Measurements from ENCODE around the gene SDK2. TPM values are rescaled to one million over a fixed set of nuclear protein-coding genes. Genes with fewer than 3 reads are reported as not detected.

The SDK2 gene
- total RNA-seq, 2 donors from 2014 or later = 0.08 to 0.14 TPM

DNA sequence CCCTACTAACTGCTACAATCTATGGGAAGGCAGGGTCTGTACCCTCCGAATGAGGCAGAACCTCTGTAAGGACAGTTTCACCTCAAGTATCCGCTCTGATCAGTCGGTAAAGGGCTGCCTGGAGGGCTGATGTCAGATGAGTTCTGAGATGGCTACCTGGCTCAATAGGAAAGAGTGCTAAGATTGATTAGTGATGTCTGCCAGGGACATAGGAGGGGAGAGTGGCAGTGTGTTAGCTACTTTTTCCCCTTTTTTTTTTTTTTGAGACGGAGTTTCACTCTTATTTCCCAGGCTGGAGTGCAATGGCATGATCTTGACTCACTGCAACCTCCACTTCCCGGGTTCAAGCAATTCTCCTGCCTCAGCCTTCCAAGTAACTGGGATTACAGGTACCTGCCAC, 293.4 kb downstream of the SDK2 start:
- H3K4me3 Mint-ChIP-seq = no peak overlapping the region
- no peaks in the 10 kb centered on the region for H3K27me3 Mint-ChIP-seq
- H3K4me1 Mint-ChIP-seq (ENCODE audit: low read depth in 2 of 2) = no peaks in the 10 kb centered on the region
- H3K27ac Mint-ChIP-seq = no peak overlapping the region
- no peak for ATAC-seq
- no peaks in the 10 kb centered on the region for H3K9me3 Mint-ChIP-seq
- DNase-seq (ENCODE audit: low spot score) = no peak
- no peaks in the 10 kb centered on the region for H3K36me3 Mint-ChIP-seq

DNA sequence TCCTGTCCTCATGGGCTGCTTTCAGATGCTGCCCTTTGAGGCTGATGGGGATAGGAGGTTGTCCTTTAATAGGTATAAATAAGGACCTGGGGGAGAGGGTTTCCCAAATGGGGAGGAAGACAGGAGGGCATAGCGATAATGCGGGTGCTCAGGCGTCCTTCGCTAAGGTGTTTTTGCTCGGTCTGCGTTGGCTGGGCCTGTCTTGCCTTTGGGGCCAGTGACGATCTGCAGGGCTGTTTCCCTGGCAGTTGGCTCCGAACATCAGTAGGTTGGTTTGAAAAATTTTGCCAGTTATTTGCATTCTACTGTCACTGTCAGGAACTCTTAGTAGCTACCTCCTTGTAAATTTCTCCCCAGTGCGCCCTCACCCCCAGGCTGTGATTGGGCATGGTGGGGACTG, 294.6 kb downstream of the SDK2 start:
- H3K27me3 Mint-ChIP-seq = no peaks in the 10 kb centered on the region
- H3K9me3 Mint-ChIP-seq = no peaks in the 10 kb centered on the region
- no peak overlapping the region for H3K4me3 Mint-ChIP-seq
- H3K4me1 Mint-ChIP-seq (ENCODE audit: low read depth in 2 of 2) = peaks cover 0 to 4% of the 10 kb centered on the region in 2 donors
- H3K36me3 Mint-ChIP-seq = no peaks in the 10 kb centered on the region
- DNase-seq (ENCODE audit: low spot score) (no peak), ATAC-seq (no peak)
- no peak overlapping the region for H3K27ac Mint-ChIP-seq

DNA sequence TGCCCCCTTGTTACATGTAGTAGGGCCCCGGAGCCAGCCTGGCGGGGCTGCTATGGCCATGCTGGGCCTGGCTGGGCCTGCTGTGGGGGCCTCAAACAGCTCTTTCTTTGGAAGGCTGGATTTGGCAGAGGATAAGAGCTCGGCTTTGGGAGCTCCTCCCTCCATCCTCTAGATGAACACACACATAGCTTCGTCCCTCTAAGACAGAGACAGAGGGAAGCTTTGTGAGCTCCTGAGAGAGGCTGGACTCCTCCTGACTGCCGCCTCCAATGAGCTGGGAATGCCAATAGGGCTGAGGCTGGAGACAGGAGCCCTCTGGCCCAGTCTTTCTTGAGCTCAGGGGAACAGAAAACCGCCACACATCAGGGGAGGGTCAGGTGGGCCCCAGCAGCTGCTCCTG, 295.1 kb downstream of the SDK2 start:
- Mint-ChIP-seq H3K9me3 (no peaks in the 10 kb centered on the region), H3K4me3 (no peak overlapping the region), H3K27me3 (no peaks in the 10 kb centered on the region), H3K36me3 (no peaks in the 10 kb centered on the region), H3K4me1 (ENCODE audit: low read depth in 2 of 2) (peaks cover 0 to 6% of the 10 kb centered on the region in 2 donors), H3K27ac (no peak overlapping the region)
- ATAC-seq = no peak
- DNase-seq (ENCODE audit: low spot score) = no peak

DNA sequence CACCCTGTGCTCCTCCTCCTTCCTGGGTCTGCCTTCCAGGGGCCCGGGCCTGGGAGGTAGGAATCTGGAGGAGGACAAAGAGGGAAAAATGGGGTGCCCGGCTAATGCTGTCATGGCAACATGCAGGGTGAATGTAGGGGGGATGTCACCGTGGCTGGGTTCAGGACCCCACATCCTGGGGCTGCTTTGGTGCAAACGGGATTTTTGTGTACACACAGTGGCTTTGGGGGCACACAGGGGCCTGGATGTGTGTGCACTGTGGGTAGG, 295.5 kb downstream of the SDK2 start:
- H3K27me3 Mint-ChIP-seq = no peaks in the 10 kb centered on the region
- no peak overlapping the region for H3K4me3 Mint-ChIP-seq
- no peaks in the 10 kb centered on the region for H3K9me3 Mint-ChIP-seq

DNA sequence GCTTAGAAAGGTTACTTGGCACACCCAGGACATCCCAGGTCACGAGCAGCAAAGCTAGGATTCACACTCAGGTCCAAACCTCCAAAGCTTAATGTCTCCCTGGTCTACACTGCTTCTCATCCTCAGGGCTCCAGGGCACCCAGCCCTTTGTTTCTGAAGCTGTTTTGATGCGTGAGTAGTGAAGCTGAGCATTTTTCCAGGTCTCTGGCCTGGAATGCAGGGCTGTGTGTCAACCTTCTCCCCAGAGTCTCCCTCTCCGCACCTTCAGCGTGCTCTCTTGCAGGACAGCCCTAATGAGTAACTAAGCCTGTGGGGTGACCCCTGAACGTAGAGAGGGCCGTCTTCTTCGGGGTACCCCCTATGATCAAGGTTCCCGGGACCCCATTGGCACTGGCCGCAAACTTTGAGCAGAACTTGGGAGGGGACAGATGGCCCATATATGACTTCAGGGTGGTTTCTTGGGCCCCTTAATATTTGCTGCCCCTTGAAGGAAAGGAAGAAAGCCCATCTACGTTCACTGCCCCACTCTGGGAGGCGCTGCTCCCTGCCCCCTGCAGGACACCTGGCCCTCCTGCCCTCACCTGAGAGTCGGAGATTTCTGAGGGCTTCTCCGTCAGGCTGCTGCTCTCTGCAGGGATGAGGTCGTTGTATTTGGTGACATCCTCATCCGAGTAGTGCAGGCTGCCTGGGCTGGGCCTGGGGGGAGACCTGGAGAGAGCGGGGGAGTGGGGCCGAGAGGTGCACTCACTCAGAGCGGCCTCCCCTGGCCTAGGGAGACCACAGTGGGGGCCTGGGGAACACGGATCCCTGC, 296.0 kb downstream of the SDK2 start:
- no peak for DNase-seq (ENCODE audit: low spot score)
- H3K9me3 Mint-ChIP-seq = no peaks in the 10 kb centered on the region
- H3K27ac Mint-ChIP-seq = no peak overlapping the region

More for the DNA sequence above, 295.5 kb downstream of the SDK2 start:
- no peak overlapping the region for H3K27ac Mint-ChIP-seq
- DNase-seq (ENCODE audit: low spot score) = no peak
- no peaks in the 10 kb centered on the region for H3K36me3 Mint-ChIP-seq
- no peak for ATAC-seq
- peaks cover 0 to 6% of the 10 kb centered on the region in 2 donors for H3K4me1 Mint-ChIP-seq (ENCODE audit: low read depth in 2 of 2)

DNA sequence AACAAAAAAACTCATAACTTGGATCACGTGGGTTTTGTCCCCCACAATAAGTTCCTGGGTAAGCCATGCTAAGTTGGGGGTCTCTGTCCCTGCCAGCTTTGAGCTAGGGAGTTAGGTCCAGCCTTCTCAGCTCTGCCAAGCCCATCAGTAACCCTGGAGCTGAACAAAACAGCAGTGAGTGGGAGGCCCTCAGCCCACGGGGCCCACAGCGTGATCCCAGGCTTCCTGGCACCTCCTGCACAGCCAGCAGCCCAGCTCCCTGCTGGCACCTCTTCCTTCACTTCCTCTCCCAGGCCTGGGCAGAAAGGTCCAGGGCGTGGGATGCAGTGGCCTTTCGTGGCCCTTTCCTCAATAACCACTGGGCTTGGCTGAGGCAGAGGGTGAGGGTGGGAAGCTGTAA, 296.9 kb downstream of the SDK2 start:
- H3K4me3 Mint-ChIP-seq = no peak overlapping the region
- peaks cover 0 to 6% of the 10 kb centered on the region in 2 donors for H3K4me1 Mint-ChIP-seq (ENCODE audit: low read depth in 2 of 2)
- no peaks in the 10 kb centered on the region for H3K27me3 Mint-ChIP-seq
- ATAC-seq (no peak), DNase-seq (ENCODE audit: low spot score) (no peak)
- H3K36me3 Mint-ChIP-seq = no peaks in the 10 kb centered on the region
- H3K27ac Mint-ChIP-seq = no peak overlapping the region
- H3K9me3 Mint-ChIP-seq = no peaks in the 10 kb centered on the region

More for the DNA sequence above, 296.0 kb downstream of the SDK2 start:
- H3K27me3 Mint-ChIP-seq = no peaks in the 10 kb centered on the region
- peaks cover 0 to 6% of the 10 kb centered on the region in 2 donors for H3K4me1 Mint-ChIP-seq (ENCODE audit: low read depth in 2 of 2)
- ATAC-seq = no peak
- no peaks in the 10 kb centered on the region for H3K36me3 Mint-ChIP-seq
- no peak overlapping the region for H3K4me3 Mint-ChIP-seq

DNA sequence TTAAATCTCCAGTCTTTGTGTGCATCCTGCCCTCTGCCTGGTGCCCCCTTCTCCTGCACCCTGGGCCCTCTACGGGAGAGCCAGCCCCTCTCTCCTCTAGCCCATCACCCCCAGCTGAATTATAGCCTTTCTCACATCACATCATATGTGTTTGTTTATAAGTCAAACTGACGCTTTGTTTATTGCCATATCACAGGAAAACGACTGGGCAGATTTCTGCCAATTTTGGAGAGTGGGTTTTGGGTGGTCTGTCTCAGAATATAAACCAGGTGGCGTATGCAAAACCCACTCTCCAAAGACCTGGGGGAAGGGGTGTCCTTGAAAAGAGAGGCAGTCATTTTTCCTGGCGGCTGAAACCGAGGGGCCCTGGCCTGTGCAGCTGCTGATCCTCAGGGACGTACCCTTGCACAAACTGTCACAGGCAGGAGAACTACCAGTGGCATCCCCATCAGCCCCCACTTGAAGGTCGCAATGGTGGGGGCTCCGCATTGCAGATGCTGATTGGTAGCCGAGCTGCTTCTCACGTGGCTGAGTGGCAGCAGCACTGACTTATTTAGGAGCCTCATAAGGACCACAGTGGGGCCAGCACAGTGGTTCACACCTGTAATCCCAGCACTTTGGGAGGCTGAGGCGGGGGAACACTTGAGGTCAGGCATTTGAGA, 297.6 kb downstream of the SDK2 start:
- Mint-ChIP-seq H3K27ac (no peak overlapping the region), H3K4me1 (ENCODE audit: low read depth in 2 of 2) (peaks cover 0 to 6% of the 10 kb centered on the region in 2 donors), H3K27me3 (no peaks in the 10 kb centered on the region), H3K9me3 (no peaks in the 10 kb centered on the region), H3K4me3 (no peak overlapping the region), H3K36me3 (no peaks in the 10 kb centered on the region)
- no peak for ATAC-seq
- no peak for DNase-seq (ENCODE audit: low spot score)

DNA sequence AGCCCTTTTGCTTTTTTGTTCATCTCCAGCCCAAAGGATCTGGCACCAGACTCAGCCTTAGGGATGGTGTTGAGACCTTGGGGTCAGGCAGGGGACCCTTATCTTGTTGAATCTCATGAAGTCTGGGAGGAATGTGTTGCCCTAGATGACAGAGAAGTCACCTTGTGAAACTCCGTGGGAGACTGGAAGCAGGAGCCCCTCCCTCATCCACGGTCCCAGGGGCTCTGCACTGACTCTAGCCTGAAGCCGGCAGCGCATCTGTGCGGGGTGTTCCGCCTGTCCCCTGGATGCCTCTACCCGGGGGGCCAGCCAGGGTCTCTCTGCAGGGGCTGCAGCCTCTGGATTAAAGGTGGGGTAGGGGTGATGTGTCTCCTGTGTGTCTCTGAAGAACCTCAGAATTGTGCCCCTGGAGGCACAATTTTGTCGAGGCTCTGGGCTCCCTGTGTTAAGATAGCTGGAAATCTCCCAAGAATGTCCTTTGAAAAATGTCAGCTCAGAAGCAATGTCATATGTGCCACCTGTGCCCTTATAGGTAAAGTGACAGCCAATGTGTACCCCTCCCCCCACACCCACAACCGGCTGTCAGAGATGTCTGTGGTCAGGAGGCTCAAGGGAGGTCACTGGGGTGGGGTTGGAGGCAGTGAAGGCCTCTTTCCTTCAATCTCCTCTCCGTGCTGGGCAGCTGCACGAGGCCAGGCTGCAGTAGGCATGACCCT, 300.3 kb downstream of the SDK2 start:
- H3K4me1 Mint-ChIP-seq (ENCODE audit: low read depth in 2 of 2) = peaks cover 6 to 8% of the 10 kb centered on the region in 2 donors
- H3K27me3 Mint-ChIP-seq = no peaks in the 10 kb centered on the region
- no peak overlapping the region for H3K27ac Mint-ChIP-seq
- DNase-seq (ENCODE audit: low spot score) (no peak), ATAC-seq (no peak)
- H3K4me3 Mint-ChIP-seq = no peak overlapping the region
- no peaks in the 10 kb centered on the region for H3K36me3 Mint-ChIP-seq
- no peaks in the 10 kb centered on the region for H3K9me3 Mint-ChIP-seq

DNA sequence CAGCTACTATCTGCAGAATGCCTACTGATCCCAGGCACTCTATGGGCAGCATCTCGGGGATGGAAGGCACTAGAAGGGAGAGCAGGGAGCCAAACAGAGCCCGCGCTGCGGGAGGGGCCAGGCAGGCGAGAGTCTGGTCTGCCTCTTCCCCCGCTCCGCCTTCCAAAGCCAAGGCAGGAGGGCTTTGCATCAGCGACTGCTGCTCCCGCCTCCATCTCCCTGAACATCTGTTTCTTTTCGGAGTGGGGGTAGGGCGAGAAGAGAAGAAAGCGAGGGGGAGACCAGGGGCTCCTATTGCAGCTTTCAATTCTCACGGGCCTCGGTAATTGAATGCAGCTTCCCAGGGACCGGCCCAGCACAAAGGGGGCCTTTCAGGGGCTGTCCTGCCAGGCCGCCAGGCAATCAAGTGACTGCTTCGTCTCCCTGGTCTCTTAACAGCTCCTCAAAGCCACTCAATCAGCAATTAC, 301.0 kb downstream of the SDK2 start:
- ATAC-seq (no peak), DNase-seq (ENCODE audit: low spot score) (no peak)
- H3K27ac Mint-ChIP-seq = no peak overlapping the region
- H3K4me1 Mint-ChIP-seq (ENCODE audit: low read depth in 2 of 2) = peaks cover 6 to 8% of the 10 kb centered on the region in 2 donors
- no peaks in the 10 kb centered on the region for H3K27me3 Mint-ChIP-seq
- no peaks in the 10 kb centered on the region for H3K36me3 Mint-ChIP-seq
- no peaks in the 10 kb centered on the region for H3K9me3 Mint-ChIP-seq
- H3K4me3 Mint-ChIP-seq = no peak overlapping the region

DNA sequence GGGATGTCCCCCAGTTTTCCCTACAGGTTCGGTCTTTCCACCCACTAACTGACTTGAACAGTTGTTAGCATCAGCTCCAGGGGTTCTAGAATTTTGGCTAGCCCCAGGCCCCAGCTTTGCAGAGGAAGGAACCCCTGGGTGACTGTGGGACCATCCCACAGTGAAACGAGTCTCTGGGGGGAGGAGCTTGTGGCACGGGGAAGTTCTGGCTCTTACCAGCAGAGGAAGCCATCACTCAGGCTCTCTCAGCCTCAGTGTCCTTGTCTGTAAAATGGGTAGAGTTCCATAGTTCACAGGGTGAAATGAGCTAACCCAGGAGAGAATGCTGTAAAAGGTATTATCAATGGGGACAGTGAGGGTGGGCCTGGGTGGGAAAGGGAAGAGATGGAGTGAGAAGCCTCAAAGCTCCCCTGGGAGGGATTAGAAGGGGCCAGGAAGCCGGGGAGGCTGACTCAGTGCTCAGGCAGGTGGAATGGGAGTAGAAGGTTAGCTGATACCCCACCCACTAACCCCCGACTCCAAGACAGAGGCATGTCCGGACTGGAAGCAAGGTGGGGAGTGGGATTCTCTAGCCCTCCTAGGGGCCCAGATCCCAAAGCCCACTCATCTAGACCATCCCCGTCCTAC, 301.6 kb downstream of the SDK2 start:
- Mint-ChIP-seq H3K36me3 (no peaks in the 10 kb centered on the region), H3K4me3 (no peak overlapping the region), H3K9me3 (no peaks in the 10 kb centered on the region), H3K27ac (no peak overlapping the region), H3K4me1 (ENCODE audit: low read depth in 2 of 2) (peaks cover 6 to 8% of the 10 kb centered on the region in 2 donors), H3K27me3 (no peaks in the 10 kb centered on the region)
- DNase-seq (ENCODE audit: low spot score) = no peak
- no peak for ATAC-seq

DNA sequence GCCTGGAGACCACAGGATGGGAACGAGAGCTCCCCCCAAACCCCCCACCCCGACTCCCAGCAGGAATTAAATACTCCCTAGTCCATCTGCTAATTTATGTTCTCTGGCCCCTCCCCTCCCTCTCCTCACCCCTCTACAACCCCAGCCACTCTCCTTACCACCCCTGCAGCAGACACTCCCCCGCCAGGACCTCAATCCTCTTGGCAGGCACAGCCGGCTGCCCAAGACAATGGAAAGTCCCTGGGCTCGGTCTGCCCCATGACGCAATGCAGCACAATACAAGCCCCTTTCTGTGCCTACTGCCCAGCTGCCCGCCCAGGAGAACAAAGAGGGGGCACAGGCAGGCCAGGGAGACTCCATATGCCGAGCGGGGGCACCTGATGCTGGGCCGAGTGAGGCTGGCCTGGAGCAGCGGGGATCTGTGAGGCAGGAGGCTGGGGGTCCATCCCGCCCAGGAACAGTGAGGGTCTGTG, 302.2 kb downstream of the SDK2 start:
- Mint-ChIP-seq H3K36me3 (no peaks in the 10 kb centered on the region), H3K27ac (no peak overlapping the region), H3K9me3 (no peaks in the 10 kb centered on the region), H3K27me3 (no peaks in the 10 kb centered on the region), H3K4me3 (no peak overlapping the region), H3K4me1 (ENCODE audit: low read depth in 2 of 2) (peaks cover 6 to 8% of the 10 kb centered on the region in 2 donors)
- DNase-seq (ENCODE audit: low spot score) = no peak
- ATAC-seq = no peak

DNA sequence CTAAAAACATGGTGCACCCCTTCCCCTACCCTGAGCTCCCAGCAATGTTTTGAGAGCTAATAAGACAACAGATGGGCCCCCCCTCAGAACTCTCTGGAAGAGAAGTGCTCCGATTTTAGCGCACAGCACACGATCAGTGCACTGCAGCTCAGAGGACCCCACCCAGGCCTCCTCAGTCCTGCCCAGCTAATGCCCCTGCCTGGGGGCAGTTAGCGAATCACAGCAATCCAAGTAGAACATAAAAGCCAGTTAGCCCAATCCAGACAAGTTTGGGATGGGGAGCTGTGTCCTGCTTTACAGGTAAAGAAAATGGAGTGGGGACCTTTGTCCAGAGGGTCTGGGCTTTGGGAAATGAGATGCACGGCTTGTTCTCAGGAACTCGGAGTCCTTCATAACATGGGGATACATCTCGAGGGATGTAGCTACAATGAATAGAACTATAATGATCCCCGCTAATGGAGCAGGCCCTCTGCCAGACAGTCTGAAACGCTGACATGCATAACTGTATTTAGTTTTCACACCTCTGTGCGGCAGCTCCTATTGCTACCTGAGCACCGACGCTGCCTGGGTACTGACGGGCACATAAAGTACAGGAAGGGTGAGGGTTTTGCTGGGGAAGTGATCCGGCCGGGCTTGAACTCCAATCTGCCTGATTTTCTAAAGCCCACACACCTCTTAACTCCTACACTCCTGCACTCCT, 302.7 kb downstream of the SDK2 start:
- H3K4me1 Mint-ChIP-seq (ENCODE audit: low read depth in 2 of 2) = peaks cover 6 to 8% of the 10 kb centered on the region in 2 donors
- H3K27me3 Mint-ChIP-seq = no peaks in the 10 kb centered on the region
- no peaks in the 10 kb centered on the region for H3K9me3 Mint-ChIP-seq
- H3K36me3 Mint-ChIP-seq = no peaks in the 10 kb centered on the region
- no peak overlapping the region for H3K27ac Mint-ChIP-seq
- DNase-seq (ENCODE audit: low spot score) (no peak), ATAC-seq (no peak)
- H3K4me3 Mint-ChIP-seq = no peak overlapping the region

DNA sequence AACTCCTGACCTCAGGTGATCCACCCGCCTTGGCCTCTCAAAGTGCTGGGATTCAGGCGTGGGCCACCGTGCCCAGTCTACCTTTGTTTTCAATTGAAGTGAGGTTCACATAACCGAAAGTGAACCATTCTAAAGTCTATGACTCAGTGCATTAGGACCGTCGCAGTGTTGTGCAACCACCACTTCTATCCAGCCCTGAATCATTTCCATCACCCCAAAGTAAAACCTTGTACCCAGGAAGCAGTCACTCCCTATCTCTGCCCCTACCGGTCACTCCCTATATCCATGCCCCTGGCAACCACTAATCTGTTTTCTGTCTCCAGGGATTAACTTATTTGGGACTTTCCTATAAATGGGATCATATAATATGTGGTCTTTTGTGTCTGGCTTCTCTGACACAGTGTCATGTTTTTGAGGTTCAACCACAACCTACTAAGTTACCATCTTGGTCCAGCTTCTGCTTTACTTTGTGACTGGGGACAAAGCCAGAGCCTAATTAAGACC, 304.1 kb downstream of the SDK2 start:
- peaks cover 6 to 8% of the 10 kb centered on the region in 2 donors for H3K4me1 Mint-ChIP-seq (ENCODE audit: low read depth in 2 of 2)
- H3K9me3 Mint-ChIP-seq = no peaks in the 10 kb centered on the region
- ATAC-seq = peak in 1 of 2 donors; percentile 58
- no peaks in the 10 kb centered on the region for H3K36me3 Mint-ChIP-seq
- DNase-seq (ENCODE audit: low spot score) = no peak
- peak overlapping the region in 1 of 2 donors; percentile 41 for H3K27ac Mint-ChIP-seq
- peak overlapping the region; percentile 25 for H3K4me3 Mint-ChIP-seq
- H3K27me3 Mint-ChIP-seq = no peaks in the 10 kb centered on the region

Data from natural killer cell treated with Interleukin-12 subunit alpha and Interleukin-12 subunit beta and Interleukin-15 and Interleukin-18, amount 100 ng/mL, for 72 hours (primary cell).